ENCODE results near the gene TMEM198. TPM values are rescaled to one million over a fixed set of nuclear protein-coding genes. Genes with fewer than 3 reads are reported as not detected.

Gene TMEM198
- total RNA-seq, 1 experiment from 2014 or later, result 2.3 TPM

DNA sequence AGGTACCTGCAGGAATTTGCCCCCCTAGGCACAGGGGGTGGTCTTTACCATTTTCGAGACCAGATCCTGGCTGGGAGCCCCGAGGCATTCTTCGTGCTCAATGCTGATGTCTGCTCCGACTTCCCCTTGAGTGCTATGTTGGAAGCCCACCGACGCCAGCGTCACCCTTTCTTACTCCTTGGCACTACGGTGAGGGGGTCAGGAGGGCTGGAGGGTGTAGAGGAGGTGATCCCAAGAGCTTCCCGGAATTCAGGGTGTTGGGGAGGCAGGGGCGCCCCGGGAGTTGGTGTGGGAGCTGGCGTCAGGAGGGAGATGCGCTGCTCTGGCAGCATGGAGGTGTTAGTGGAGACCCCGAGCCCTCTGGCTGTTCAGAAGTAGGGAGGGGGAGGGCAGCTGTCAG, 42.0 kb upstream of the TMEM198 start:
- TF ChIP-seq TCF7L2 (IDR thresholded peaks at IDR 0.05; ENCODE audit: low read depth, low read length) (no peak), POLR2AphosphoS5 (IDR thresholded peaks at IDR 0.05; ENCODE audit: low read depth, low read length) (no peak), REST (IDR thresholded peaks at IDR 0.05; ENCODE audit: insufficient read depth in 1 of 2, low read depth in 2 of 2, low read length in 1 of 2) (no peak), SIN3A (IDR thresholded peaks at IDR 0.05; ENCODE audit: borderline replicate concordance, insufficient read depth, low read depth, low read length) (no peak), CTCF (IDR thresholded peaks at IDR 0.05) (no peak)
- ChIA-PET CTCF (no interaction called here), POLR2A (no interaction called here)
- Histone ChIP-seq H3K9me3 (ENCODE audit: control insufficient read depth, insufficient read depth, low read depth, low read length) (no peaks in the 10 kb centered on the region), H3K4me1 (ENCODE audit: control insufficient read depth, insufficient read depth, low read length) (peaks cover 9% of the 10 kb centered on the region; the same call in 1 of the 2 replicates), H3K27me3 (ENCODE audit: control insufficient read depth, insufficient read depth, low read length) (no peaks in the 10 kb centered on the region), H3K36me3 (ENCODE audit: control insufficient read depth, insufficient read depth, low read length) (peaks cover 3% of the 10 kb centered on the region; the same call in 1 of the 2 replicates), H3K4me3 (ENCODE audit: low read depth in 2 of 2, low read length in 2 of 2) (no peak overlapping the region), H3K27ac (ENCODE audit: low read length) (no peak overlapping the region)
- intact Hi-C loops (cut with micrococcal nuclease; ENCODE audit: unreplicated experiment), result no loop called here
- no TSS peak for BruUV-seq (replicated peaks)
- ATAC-seq, result no peak
- in situ Hi-C loops (cut with HindIII; ENCODE audit: low pct_unique_long_range_greater_than_20kb, low sequenced_read_pairs), result no loop called here
- DNase-seq (ENCODE audit: low read depth, low spot score), result no peak

- intact Hi-C loops (cut with micrococcal nuclease; ENCODE audit: unreplicated experiment) (no loop called here), in situ Hi-C loops (cut with HindIII; ENCODE audit: low pct_unique_long_range_greater_than_20kb, low sequenced_read_pairs) (no loop called here)
- H3K27me3 ChIP-seq (ENCODE audit: control insufficient read depth, insufficient read depth, low read length), result no peaks in the 10 kb centered on the region
- TF ChIP-seq CTCF (IDR thresholded peaks at IDR 0.05) (no peak), SIN3A (IDR thresholded peaks at IDR 0.05; ENCODE audit: borderline replicate concordance, insufficient read depth, low read depth, low read length) (no peak), REST (IDR thresholded peaks at IDR 0.05; ENCODE audit: insufficient read depth in 1 of 2, low read depth in 2 of 2, low read length in 1 of 2) (no peak), POLR2AphosphoS5 (IDR thresholded peaks at IDR 0.05; ENCODE audit: low read depth, low read length) (no peak), TCF7L2 (IDR thresholded peaks at IDR 0.05; ENCODE audit: low read depth, low read length) (no peak)
- POLR2A ChIA-PET, result no interaction called here
- no peaks in the 10 kb centered on the region for H3K9me3 ChIP-seq (ENCODE audit: control insufficient read depth, insufficient read depth, low read depth, low read length)
- H3K4me3 ChIP-seq (ENCODE audit: low read depth in 2 of 2, low read length in 2 of 2), result no peak overlapping the region
- BruUV-seq (replicated peaks), result no TSS peak
- H3K4me1 ChIP-seq (ENCODE audit: control insufficient read depth, insufficient read depth, low read length), result peaks cover 10% of the 10 kb centered on the region
- ATAC-seq (no peak), DNase-seq (ENCODE audit: low read depth, low spot score) (no peak)
- CTCF ChIA-PET, result no interaction called here
- peaks cover 3% of the 10 kb centered on the region; the same call in 1 of the 2 replicates for H3K36me3 ChIP-seq (ENCODE audit: control insufficient read depth, insufficient read depth, low read length)
- no peak overlapping the region for H3K27ac ChIP-seq (ENCODE audit: low read length)
Measured at GRCh38 chr2:219502618-219503017, 41.2 kb upstream of the TMEM198 start.
